Measurements from ENCODE around the gene ISY1. TPM values are rescaled to one million over a fixed set of nuclear protein-coding genes. Genes with fewer than 3 reads are reported as not detected.

ISY1 gene
- total RNA-seq, 1 donor from 2014 or later, result 18.2 TPM

GRCh38 chr3:129106320-129106719, 54.5 kb downstream of the ISY1 start:
- Mint-ChIP-seq H3K4me1 (ENCODE audit: low read depth, unreplicated experiment) (no peaks in the 10 kb centered on the region), H3K4me3 (ENCODE audit: unreplicated experiment) (no peak overlapping the region), H3K9me3 (ENCODE audit: unreplicated experiment) (peaks cover 4% of the 10 kb centered on the region), H3K36me3 (ENCODE audit: unreplicated experiment) (no peaks in the 10 kb centered on the region), H3K27ac (ENCODE audit: unreplicated experiment) (no peak overlapping the region), H3K27me3 (ENCODE audit: unreplicated experiment) (no peaks in the 10 kb centered on the region)
- TF ChIP-seq CTCF (IDR thresholded peaks at IDR 0.05; ENCODE audit: partially characterized antibody, unreplicated experiment), result no peak
- no peak for DNase-seq

GRCh38 chr3:129105862-129106261, 55.0 kb downstream of the ISY1 start:
- H3K9me3 Mint-ChIP-seq (ENCODE audit: unreplicated experiment), result peaks cover 4% of the 10 kb centered on the region
- H3K27me3 Mint-ChIP-seq (ENCODE audit: unreplicated experiment), result no peaks in the 10 kb centered on the region
- no peak overlapping the region for H3K27ac Mint-ChIP-seq (ENCODE audit: unreplicated experiment)
- H3K36me3 Mint-ChIP-seq (ENCODE audit: unreplicated experiment), result no peaks in the 10 kb centered on the region
- TF ChIP-seq CTCF (IDR thresholded peaks at IDR 0.05; ENCODE audit: partially characterized antibody, unreplicated experiment), result no peak
- H3K4me1 Mint-ChIP-seq (ENCODE audit: low read depth, unreplicated experiment), result no peaks in the 10 kb centered on the region
- no peak overlapping the region for H3K4me3 Mint-ChIP-seq (ENCODE audit: unreplicated experiment)
- DNase-seq, result no peak

- Mint-ChIP-seq H3K27ac (ENCODE audit: unreplicated experiment) (no peak overlapping the region), H3K4me3 (ENCODE audit: unreplicated experiment) (no peak overlapping the region), H3K4me1 (ENCODE audit: low read depth, unreplicated experiment) (no peaks in the 10 kb centered on the region), H3K9me3 (ENCODE audit: unreplicated experiment) (peaks cover 4% of the 10 kb centered on the region), H3K27me3 (ENCODE audit: unreplicated experiment) (no peaks in the 10 kb centered on the region), H3K36me3 (ENCODE audit: unreplicated experiment) (peaks cover 6% of the 10 kb centered on the region)
- DNase-seq, result no peak
- no peak for TF ChIP-seq CTCF (IDR thresholded peaks at IDR 0.05; ENCODE audit: partially characterized antibody, unreplicated experiment)
Observed at GRCh38 chr3:129104498-129105079, 56.3 kb downstream of the ISY1 start.

- no peak for TF ChIP-seq CTCF (IDR thresholded peaks at IDR 0.05; ENCODE audit: partially characterized antibody, unreplicated experiment)
- no peak for DNase-seq
- Mint-ChIP-seq H3K4me3 (ENCODE audit: unreplicated experiment) (no peak overlapping the region), H3K27me3 (ENCODE audit: unreplicated experiment) (no peaks in the 10 kb centered on the region), H3K4me1 (ENCODE audit: low read depth, unreplicated experiment) (no peaks in the 10 kb centered on the region), H3K36me3 (ENCODE audit: unreplicated experiment) (peaks cover 8% of the 10 kb centered on the region), H3K27ac (ENCODE audit: unreplicated experiment) (no peak overlapping the region), H3K9me3 (ENCODE audit: unreplicated experiment) (peaks cover 4% of the 10 kb centered on the region)
Observed at GRCh38 chr3:129104051-129104450, 56.8 kb downstream of the ISY1 start.

GRCh38 chr3:129103296-129103695, 57.6 kb downstream of the ISY1 start:
- Mint-ChIP-seq H3K27me3 (ENCODE audit: unreplicated experiment) (no peaks in the 10 kb centered on the region), H3K27ac (ENCODE audit: unreplicated experiment) (no peak overlapping the region), H3K4me3 (ENCODE audit: unreplicated experiment) (no peak overlapping the region), H3K4me1 (ENCODE audit: low read depth, unreplicated experiment) (no peaks in the 10 kb centered on the region), H3K36me3 (ENCODE audit: unreplicated experiment) (peaks cover 12% of the 10 kb centered on the region), H3K9me3 (ENCODE audit: unreplicated experiment) (peaks cover 4% of the 10 kb centered on the region)
- DNase-seq, result no peak
- TF ChIP-seq CTCF (IDR thresholded peaks at IDR 0.05; ENCODE audit: partially characterized antibody, unreplicated experiment), result no peak

Data from glutamatergic neuron (in vitro differentiated cells).